ENCODE data around the gene ACP2. TPM values are rescaled to one million over a fixed set of nuclear protein-coding genes. Genes with fewer than 3 reads are reported as not detected.

The ACP2 gene
- total and polyA plus RNA-seq, 9 of the 15 experiments (the other 6 are each of a cell fraction or from before 2014, with no cell fraction given) = 1.9 to 20.0 (median 11.6) TPM

DNA sequence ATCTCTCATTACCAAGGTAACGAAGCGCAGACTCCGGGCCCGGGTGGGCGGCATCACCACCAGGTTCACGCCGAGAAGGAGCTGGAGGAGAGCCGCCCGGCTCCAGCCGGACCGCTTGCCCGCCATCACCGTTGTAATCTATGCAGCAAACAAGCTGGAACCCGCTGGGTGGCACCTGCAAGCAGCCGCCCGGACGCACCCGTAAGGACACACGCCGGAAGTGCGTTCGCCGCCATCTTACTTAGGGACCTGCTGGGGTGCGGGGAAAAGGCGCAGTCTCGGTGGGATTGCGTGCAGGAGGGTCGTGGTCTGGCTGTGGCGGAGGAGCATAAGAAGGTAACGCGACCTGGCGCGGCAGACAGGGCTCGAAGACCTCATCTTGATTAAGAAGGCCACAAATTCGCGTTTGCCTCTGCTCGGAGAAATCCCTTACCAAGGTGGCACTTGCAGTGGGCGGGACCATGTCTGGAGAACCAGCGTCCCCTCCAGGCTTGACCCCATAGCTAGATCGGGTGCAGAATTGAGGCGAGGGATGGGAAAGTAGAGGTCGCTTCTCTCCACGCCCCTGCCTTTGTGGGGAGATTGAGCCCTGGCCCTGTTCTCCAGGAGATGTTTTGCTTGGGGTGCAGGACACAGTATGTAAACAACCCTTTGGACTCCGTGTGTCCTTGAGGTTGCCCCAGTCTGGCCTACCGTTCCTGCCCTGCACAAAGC is at the start of gene ACP2 (continued):
- TF ChIP-seq, protein P1, sequence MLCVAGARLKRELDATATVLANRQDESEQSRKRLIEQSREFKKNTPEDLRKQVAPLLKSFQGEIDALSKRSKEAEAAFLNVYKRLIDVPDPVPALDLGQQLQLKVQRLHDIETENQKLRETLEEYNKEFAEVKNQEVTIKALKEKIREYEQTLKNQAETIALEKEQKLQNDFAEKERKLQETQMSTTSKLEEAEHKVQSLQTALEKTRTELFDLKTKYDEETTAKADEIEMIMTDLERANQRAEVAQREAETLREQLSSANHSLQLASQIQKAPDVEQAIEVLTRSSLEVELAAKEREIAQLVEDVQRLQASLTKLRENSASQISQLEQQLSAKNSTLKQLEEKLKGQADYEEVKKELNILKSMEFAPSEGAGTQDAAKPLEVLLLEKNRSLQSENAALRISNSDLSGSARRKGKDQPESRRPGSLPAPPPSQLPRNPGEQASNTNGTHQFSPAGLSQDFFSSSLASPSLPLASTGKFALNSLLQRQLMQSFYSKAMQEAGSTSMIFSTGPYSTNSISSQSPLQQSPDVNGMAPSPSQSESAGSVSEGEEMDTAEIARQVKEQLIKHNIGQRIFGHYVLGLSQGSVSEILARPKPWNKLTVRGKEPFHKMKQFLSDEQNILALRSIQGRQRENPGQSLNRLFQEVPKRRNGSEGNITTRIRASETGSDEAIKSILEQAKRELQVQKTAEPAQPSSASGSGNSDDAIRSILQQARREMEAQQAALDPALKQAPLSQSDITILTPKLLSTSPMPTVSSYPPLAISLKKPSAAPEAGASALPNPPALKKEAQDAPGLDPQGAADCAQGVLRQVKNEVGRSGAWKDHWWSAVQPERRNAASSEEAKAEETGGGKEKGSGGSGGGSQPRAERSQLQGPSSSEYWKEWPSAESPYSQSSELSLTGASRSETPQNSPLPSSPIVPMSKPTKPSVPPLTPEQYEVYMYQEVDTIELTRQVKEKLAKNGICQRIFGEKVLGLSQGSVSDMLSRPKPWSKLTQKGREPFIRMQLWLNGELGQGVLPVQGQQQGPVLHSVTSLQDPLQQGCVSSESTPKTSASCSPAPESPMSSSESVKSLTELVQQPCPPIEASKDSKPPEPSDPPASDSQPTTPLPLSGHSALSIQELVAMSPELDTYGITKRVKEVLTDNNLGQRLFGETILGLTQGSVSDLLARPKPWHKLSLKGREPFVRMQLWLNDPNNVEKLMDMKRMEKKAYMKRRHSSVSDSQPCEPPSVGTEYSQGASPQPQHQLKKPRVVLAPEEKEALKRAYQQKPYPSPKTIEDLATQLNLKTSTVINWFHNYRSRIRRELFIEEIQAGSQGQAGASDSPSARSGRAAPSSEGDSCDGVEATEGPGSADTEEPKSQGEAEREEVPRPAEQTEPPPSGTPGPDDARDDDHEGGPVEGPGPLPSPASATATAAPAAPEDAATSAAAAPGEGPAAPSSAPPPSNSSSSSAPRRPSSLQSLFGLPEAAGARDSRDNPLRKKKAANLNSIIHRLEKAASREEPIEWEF (CRISPR knock-in tag; IDR thresholded peaks at IDR 0.05) = no peak
- TF ChIP-seq GATAD2A (IDR thresholded peaks at IDR 0.05) (peak; percentile 94), MED1 (CRISPR knock-in tag; IDR thresholded peaks at IDR 0.05; ENCODE audit: borderline replicate concordance) (no peak), PHTF2 (CRISPR knock-in tag; IDR thresholded peaks at IDR 0.05) (no peak), FOXK1 (CRISPR knock-in tag; IDR thresholded peaks at IDR 0.05; ENCODE audit: borderline replicate concordance) (0 out of 2 replicates have a peak, but pooled peaks have one; percentile 49), TAL1 (IDR thresholded peaks at IDR 0.05) (no peak; the same call in 1 of the 2 replicates), BRD9 (IDR thresholded peaks at IDR 0.05; ENCODE audit: low read depth, partially characterized antibody) (peak; percentile 77), ZC3H11A (IDR thresholded peaks at IDR 0.05; ENCODE audit: low read depth, low read length) (peak; percentile 90; the same call in 1 of the 2 replicates), NCOA6 (IDR thresholded peaks at IDR 0.05) (no peak; the same call in 1 of the 2 replicates), HNRNPUL1 (IDR thresholded peaks at IDR 0.05; ENCODE audit: low read length) (no peak)
- TF ChIP-seq, protein P2, sequence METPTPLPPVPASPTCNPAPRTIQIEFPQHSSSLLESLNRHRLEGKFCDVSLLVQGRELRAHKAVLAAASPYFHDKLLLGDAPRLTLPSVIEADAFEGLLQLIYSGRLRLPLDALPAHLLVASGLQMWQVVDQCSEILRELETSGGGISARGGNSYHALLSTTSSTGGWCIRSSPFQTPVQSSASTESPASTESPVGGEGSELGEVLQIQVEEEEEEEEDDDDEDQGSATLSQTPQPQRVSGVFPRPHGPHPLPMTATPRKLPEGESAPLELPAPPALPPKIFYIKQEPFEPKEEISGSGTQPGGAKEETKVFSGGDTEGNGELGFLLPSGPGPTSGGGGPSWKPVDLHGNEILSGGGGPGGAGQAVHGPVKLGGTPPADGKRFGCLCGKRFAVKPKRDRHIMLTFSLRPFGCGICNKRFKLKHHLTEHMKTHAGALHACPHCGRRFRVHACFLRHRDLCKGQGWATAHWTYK (CRISPR knock-in tag; IDR thresholded peaks at IDR 0.05) = 0 out of 2 replicates have a peak, but pooled peaks have one; percentile 90
- TF ChIP-seq, protein P3, sequence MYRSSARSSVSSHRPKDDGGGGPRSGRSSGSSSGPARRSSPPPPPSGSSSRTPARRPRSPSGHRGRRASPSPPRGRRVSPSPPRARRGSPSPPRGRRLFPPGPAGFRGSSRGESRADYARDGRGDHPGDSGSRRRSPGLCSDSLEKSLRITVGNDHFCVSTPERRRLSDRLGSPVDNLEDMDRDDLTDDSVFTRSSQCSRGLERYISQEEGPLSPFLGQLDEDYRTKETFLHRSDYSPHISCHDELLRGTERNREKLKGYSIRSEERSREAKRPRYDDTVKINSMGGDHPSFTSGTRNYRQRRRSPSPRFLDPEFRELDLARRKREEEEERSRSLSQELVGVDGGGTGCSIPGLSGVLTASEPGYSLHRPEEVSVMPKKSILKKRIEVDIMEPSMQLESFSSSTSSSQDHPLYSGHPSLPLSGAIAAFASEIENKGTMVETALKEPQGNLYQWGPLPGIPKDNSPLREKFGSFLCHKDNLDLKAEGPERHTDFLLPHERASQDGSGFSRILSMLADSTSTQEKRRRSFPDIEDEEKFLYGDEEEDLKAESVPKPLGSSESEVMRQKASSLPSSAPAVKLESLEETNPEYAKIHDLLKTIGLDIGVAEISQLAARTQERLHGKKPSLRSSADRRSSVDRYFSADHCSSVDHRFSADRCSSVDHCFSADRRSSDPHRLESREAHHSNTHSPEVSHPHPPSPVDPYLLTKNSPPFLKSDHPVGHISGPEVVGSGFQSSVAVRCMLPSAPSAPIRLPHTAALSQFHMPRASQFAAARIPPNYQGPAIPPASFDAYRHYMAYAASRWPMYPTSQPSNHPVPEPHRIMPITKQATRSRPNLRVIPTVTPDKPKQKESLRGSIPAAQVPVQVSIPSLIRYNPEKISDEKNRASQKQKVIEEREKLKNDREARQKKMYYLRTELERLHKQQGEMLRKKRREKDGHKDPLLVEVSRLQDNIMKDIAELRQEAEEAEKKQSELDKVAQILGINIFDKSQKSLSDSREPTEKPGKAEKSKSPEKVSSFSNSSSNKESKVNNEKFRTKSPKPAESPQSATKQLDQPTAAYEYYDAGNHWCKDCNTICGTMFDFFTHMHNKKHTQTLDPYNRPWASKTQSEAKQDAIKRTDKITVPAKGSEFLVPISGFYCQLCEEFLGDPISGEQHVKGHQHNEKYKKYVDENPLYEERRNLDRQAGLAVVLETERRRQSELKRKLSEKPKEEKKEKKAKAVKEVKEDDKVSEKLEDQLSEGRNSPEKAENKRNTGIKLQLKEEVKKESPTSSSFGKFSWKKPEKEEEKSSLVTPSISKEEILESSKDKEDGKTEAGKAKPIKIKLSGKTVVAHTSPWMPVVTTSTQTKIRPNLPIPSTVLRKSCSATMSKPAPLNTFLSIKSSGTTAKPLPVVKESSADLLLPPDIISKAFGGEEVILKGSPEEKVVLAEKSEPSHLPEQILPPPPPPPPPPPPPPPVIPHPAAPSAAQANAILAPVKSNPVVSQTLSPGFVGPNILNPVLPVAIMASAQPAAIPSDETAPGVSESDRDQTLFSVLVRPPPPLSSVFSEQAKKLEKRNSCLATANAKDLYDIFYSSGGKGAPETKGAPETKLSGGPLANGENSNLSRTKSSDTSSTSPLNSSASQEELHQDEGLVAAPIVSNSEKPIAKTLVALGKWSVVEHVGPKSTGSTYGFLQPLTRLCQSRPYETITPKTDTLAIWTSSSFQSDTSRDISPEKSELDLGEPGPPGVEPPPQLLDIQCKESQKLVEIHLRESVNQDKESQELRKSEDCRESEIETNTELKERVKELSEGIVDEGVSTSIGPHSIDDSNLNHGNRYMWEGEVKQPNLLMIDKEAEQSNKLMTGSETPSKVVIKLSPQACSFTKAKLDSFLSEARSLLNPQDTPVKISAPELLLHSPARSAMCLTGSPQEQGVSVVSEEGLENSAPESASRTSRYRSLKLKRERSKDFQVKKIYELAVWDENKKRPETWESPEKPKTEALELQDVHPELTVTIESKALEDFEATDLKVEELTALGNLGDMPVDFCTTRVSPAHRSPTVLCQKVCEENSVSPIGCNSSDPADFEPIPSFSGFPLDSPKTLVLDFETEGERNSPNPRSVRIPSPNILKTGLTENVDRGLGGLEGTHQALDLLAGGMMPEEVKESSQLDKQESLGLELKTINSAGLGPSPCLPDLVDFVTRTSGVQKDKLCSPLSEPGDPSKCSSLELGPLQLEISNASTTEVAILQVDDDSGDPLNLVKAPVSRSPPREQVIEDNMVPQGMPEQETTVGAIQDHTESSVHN (IDR thresholded peaks at IDR 0.05; ENCODE audit: borderline replicate concordance in 1 of 2, low read depth in 1 of 2) = no peak

Data from K562 (cell line).